Neural crest cell (in vitro differentiated cells): ENCODE data around the gene DGKZ. TPM values are rescaled to one million over a fixed set of nuclear protein-coding genes. Genes with fewer than 3 reads are reported as not detected.
A peak's percentile ranks its signal among the peaks of the same experiment; 100 is the strongest.

Experiments used
- DNase-seq: peaks from one replicate; pipeline ENCODE4 v3.0.0; 2021; ENCODE audit warnings: low read depth, mixed read lengths, low spot score
- H3K27ac Mint-ChIP-seq: one replicate; pipeline ENCODE4 v1.8.0; 2021; ENCODE audit warnings: mild to moderate bottlenecking, mixed read lengths; ENCODE audit not compliant: unreplicated experiment
- H3K27me3 Mint-ChIP-seq: 2 replicates; pipeline ENCODE4 v1.8.0; 2021; ENCODE audit warnings: low read depth, mild to moderate bottlenecking, mixed read lengths
- H3K36me3 Mint-ChIP-seq: 2 replicates; pipeline ENCODE4 v1.8.0; 2021; ENCODE audit warnings: low read depth, mild to moderate bottlenecking, mixed read lengths
- H3K4me1 Mint-ChIP-seq: 2 replicates; pipeline ENCODE4 v1.8.0; 2021; ENCODE audit warnings: mixed read lengths
- H3K4me3 Mint-ChIP-seq: one replicate; pipeline ENCODE4 v1.8.0; 2021; ENCODE audit warnings: mild to moderate bottlenecking, mixed read lengths
- H3K9me3 Mint-ChIP-seq: 2 replicates; pipeline ENCODE4 v1.8.0; 2021; ENCODE audit warnings: mixed read lengths
- total RNA-seq: library from RNA; stranded (reverse); gene quantifications from 2 replicates; pipeline ENCODE4 v1.2.1, GENCODE V29; 2021
- TF ChIP-seq, protein P1 (sequence below): fragments of 200-600 bp; sonication (generic); conservative IDR thresholded peaks from 2 replicates; pipeline ENCODE4 v1.5.0; 2021; ENCODE audit warnings: antibody characterized with exemption, mild to moderate bottlenecking

DGKZ gene
- total RNA-seq, 1 donor from 2014 or later = 60.1 TPM

DNA sequence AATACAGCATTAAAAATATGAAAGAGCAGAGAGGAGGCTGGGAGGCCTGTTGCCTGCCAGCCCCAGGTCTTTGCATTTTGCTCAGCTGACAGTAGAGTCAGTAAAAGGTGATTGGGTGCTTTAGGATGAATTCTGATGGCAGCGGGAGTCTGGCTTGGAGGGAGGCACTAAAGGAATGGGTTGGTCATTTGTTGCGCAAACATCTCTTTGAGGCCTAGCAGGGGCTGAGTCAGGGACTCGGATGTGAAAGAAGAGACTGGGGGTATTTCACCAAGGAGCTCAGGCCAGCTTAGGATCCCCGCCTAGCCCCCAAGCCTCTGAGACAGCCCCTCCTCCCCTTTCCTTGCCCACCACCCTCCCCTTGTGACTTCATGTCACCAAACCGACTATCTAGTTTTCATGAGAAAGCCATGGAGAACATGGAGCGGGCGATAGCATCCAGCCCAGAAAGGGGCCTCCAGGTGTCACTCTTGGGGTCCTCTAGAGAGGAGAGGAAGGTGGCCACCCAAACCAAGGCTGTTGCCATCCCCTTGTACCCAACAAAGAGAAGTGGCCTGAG, 9.7 kb downstream of the DGKZ start:
- no peak for DNase-seq
- Mint-ChIP-seq H3K9me3 (no peaks in the 10 kb centered on the region), H3K4me1 (peaks cover 24% of the 10 kb centered on the region), H3K27me3 (no peaks in the 10 kb centered on the region), H3K27ac (no peak overlapping the region), H3K36me3 (no peaks in the 10 kb centered on the region), H3K4me3 (no peak overlapping the region)
- TF ChIP-seq, protein P1, sequence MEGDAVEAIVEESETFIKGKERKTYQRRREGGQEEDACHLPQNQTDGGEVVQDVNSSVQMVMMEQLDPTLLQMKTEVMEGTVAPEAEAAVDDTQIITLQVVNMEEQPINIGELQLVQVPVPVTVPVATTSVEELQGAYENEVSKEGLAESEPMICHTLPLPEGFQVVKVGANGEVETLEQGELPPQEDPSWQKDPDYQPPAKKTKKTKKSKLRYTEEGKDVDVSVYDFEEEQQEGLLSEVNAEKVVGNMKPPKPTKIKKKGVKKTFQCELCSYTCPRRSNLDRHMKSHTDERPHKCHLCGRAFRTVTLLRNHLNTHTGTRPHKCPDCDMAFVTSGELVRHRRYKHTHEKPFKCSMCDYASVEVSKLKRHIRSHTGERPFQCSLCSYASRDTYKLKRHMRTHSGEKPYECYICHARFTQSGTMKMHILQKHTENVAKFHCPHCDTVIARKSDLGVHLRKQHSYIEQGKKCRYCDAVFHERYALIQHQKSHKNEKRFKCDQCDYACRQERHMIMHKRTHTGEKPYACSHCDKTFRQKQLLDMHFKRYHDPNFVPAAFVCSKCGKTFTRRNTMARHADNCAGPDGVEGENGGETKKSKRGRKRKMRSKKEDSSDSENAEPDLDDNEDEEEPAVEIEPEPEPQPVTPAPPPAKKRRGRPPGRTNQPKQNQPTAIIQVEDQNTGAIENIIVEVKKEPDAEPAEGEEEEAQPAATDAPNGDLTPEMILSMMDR = no peak

DNA sequence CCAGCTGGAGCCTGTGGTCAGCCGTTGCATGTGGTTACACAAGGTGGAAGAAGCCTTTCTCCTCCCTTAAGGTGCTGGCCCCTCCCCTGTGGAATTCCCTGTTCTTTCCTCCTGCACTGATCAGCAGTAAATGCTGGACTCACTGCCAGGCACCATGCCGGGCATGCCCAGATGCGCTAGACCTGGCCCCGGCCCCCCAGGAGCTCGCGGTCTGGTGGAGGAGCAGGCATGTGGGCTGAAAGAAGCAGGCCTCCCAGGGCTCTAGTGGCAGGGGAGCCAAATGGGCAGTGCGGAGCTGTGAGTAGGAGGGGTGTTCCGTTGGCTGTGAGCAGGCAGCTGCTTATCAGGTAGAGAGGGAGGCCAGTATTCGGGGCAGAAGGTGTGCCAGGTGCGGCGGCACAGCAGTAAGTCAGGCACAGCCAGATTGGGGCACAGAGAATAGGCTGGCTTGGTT, 10.2 kb downstream of the DGKZ start:
- no peak for DNase-seq
- no peaks in the 10 kb centered on the region for H3K9me3 Mint-ChIP-seq
- H3K36me3 Mint-ChIP-seq = no peaks in the 10 kb centered on the region
- TF ChIP-seq, protein P1 = no peak
- no peaks in the 10 kb centered on the region for H3K27me3 Mint-ChIP-seq
- no peak overlapping the region for H3K27ac Mint-ChIP-seq
- peaks cover 26% of the 10 kb centered on the region for H3K4me1 Mint-ChIP-seq
- no peak overlapping the region for H3K4me3 Mint-ChIP-seq

DNA sequence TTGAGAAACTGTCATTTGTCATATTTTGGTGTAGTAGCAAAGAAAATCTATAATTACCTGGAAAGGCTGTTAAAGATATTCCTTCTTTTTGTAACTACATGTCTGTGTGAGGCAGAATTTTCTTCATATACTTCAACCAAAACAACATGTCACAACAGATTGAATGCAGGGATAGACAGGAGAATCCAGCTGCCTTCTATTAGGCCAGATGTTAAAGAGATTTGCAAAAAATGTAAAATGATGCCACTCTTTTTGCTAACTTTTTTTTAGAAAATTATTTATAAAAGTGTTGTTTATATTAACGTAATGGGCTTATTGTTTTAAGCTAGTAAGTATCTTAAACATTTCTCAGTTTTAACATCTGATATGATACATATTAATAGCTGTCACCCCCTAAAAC, 12.7 kb downstream of the DGKZ start:
- H3K27me3 Mint-ChIP-seq = no peaks in the 10 kb centered on the region
- H3K36me3 Mint-ChIP-seq = no peaks in the 10 kb centered on the region
- no peaks in the 10 kb centered on the region for H3K9me3 Mint-ChIP-seq
- TF ChIP-seq, protein P1 = no peak
- DNase-seq = no peak
- H3K4me1 Mint-ChIP-seq = peaks cover 34% of the 10 kb centered on the region
- H3K4me3 Mint-ChIP-seq = no peak overlapping the region
- H3K27ac Mint-ChIP-seq = no peak overlapping the region

DNA sequence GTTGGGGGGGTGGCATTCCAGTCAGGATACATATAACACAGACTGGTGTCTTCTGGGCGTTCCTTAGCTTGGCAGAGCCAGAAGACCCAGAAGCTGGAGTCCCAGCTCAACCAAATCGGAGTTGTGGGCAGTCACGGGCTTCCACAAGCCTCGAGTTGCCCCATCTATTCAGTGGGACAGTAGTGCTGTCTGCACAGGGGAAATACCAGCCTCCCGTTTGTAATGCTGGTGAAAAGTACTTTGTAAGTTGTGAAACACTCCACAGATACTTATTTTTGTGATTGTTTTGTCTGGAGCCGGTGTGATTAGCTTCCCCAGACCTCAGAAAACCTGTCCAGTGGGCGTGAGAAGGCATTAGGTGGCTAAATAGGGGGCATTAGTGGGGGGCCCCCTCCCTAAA, 13.6 kb downstream of the DGKZ start:
- H3K4me1 Mint-ChIP-seq = peaks cover 41% of the 10 kb centered on the region
- no peak for DNase-seq

DNA sequence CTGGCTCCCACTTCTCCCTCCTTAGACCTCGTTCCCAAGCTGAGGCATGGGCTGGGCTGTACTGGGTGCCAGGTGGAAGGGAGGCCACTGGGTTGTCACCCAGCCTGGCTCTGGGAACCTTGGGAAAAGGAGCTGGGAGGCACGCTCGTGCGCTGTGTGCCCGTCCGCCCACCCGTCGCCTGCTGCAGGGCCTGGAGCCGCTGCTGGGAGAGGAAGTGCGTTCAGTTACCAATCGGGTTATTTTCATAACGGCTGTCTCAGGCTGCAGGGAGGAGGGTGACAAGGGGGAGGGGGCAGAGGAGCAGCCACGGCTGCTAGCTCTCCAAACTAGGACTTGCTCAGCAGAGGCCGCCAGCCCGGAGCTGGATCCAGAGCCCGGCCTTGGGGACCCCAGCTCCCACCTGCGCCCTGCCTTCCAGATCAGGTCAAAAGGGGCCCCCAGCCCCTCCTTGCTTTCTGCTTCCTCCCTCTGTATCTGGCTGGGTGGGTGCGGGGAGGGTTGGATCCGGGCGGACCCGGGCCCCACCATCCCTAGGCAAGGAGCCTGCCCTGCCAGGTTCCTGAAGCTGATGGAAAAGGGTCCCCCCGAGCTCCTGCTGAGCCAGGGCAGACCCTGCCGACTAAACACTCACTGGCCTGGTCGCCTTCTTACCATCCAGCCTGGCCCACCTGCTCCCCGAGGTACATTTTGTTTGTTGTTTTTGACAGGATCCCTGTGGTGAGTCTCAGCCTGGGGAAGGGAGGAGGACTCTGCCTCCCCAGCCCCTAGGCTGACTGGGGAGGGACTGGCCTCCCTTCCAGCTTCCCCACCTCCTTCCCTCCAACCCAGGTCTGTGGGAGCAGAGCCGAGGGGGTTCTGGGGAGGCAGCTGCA, 14.3 kb downstream of the DGKZ start:
- Mint-ChIP-seq H3K4me3 (no peak overlapping the region), H3K36me3 (no peaks in the 10 kb centered on the region), H3K9me3 (no peaks in the 10 kb centered on the region), H3K27ac (peak overlapping the region; percentile 57), H3K4me1 (peaks cover 41% of the 10 kb centered on the region), H3K27me3 (no peaks in the 10 kb centered on the region)
- no peak for DNase-seq
- TF ChIP-seq, protein P1 = no peak

More for the DNA sequence above, 13.6 kb downstream of the DGKZ start:
- Mint-ChIP-seq H3K9me3 (no peaks in the 10 kb centered on the region), H3K27me3 (no peaks in the 10 kb centered on the region), H3K27ac (peak overlapping the region; percentile 83), H3K4me3 (no peak overlapping the region), H3K36me3 (no peaks in the 10 kb centered on the region)
- TF ChIP-seq, protein P1 = no peak
